GM19240 (cell line): ENCODE data around the gene CASKIN2.
A peak's percentile ranks its signal among the peaks of the same experiment; 100 is the strongest.
"Not testable (repeated sequence)": the region's sequence is repeated elsewhere in the genome, so short reads cannot be mapped to it uniquely, and the experiment has no call there.

Experiments used
- DNase-seq: peaks from one replicate; pipeline ENCODE4 v3.0.0; 2011; ENCODE audit warnings: low spot score; ENCODE audit not compliant: insufficient read length

CASKIN2 gene

GRCh38 chr17:75490953-75491649 lies 24.2 kb downstream of the CASKIN2 start:
- DNase-seq = no peak

GRCh38 chr17:75490173-75490743 lies 25.1 kb downstream of the CASKIN2 start:
- no peak for DNase-seq

- no peak for DNase-seq
These were observed 25.8 kb downstream of the CASKIN2 start for GRCh38 chr17:75489511-75489955.

- no peak for DNase-seq
These were observed 26.4 kb downstream of the CASKIN2 start for GRCh38 chr17:75488693-75489510.

GRCh38 chr17:75487351-75488070 lies 27.8 kb downstream of the CASKIN2 start:
- DNase-seq = peak; percentile 82

GRCh38 chr17:75486951-75487350 lies 28.4 kb downstream of the CASKIN2 start:
- DNase-seq = no peak

GRCh38 chr17:75486151-75486550 lies 29.2 kb downstream of the CASKIN2 start:
- DNase-seq = no peak

GRCh38 chr17:75485688-75486087 lies 29.6 kb downstream of the CASKIN2 start:
- DNase-seq = no peak

GRCh38 chr17:75482098-75482942 lies 33.0 kb downstream of the CASKIN2 start:
- DNase-seq = no peak

- no peak for DNase-seq
These were observed 33.9 kb downstream of the CASKIN2 start for GRCh38 chr17:75481194-75482068.

GRCh38 chr17:75480281-75480680 lies 35.1 kb downstream of the CASKIN2 start:
- DNase-seq = no peak

GRCh38 chr17:75478508-75478907 lies 36.8 kb downstream of the CASKIN2 start:
- DNase-seq = no peak

- not testable (repeated sequence) for DNase-seq
These were observed 37.9 kb downstream of the CASKIN2 start for GRCh38 chr17:75477490-75477862.

- no peak for DNase-seq
These were observed 38.4 kb downstream of the CASKIN2 start for GRCh38 chr17:75476752-75477489.

- DNase-seq = no peak
These were observed 39.1 kb downstream of the CASKIN2 start for GRCh38 chr17:75476271-75476671.

- no peak for DNase-seq
These were observed 39.5 kb downstream of the CASKIN2 start for GRCh38 chr17:75475851-75476250.

- no peak for DNase-seq
These were observed 40.0 kb downstream of the CASKIN2 start for GRCh38 chr17:75475144-75475835.

- DNase-seq = no peak
These were observed 40.6 kb downstream of the CASKIN2 start for GRCh38 chr17:75474736-75475135.
